ENCODE data around the gene BTNL2. TPM values are rescaled to one million over a fixed set of nuclear protein-coding genes. Genes with fewer than 3 reads are reported as not detected.

The BTNL2 gene
- polyA plus RNA-seq, 1 donor (not counting 4 experiments of a cell fraction or from before 2014, with no cell fraction given) = not detected

DNA sequence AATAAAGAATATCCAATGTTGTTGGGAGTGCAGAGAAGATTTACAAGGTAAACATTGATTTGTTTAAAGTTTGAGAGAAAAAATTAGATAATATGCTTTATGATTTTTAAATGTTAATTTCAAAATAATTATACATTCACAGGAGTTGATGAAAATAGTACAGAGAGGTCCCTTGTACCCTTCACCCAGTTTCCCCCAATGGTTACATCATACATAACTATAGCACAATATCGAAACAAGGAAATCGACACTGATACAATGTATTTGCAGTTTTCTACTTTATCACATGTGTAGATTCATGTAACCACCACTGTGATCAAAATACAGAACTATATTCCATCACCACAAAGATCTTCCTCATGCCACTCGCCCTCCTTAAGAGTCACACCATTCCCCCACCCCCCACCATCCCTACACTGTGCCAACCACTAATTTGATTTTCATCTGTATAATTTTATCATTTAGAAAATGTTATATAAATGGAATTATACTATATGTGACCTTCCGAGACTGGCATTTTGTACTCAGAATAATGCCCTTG, 21.0 kb upstream of the BTNL2 start:
- DNase-seq (ENCODE audit: low read depth, low spot score) (no peak), FAIRE-seq (no peak)
- Histone ChIP-seq H3K27ac (ENCODE audit: control insufficient read depth, insufficient read depth, low read length) (no peak overlapping the region), H4K20me1 (ENCODE audit: control insufficient read depth, extremely low read depth, insufficient read depth, low read length) (no peaks in the 10 kb centered on the region), H3K27me3 (ENCODE audit: control insufficient read depth, extremely low read depth, insufficient read depth, low read length) (no peaks in the 10 kb centered on the region), H3K79me2 (ENCODE audit: control insufficient read depth, insufficient read depth, low read length) (no peaks in the 10 kb centered on the region), H3K9ac (ENCODE audit: control insufficient read depth, extremely low read depth, insufficient read depth, low read length) (no peak overlapping the region), H3K4me1 (ENCODE audit: control insufficient read depth, extremely low read depth, insufficient read depth, low read length) (peaks cover 13% of the 10 kb centered on the region), H3K9me1 (ENCODE audit: control insufficient read depth, extremely low read depth, insufficient read depth, low read length) (no peaks in the 10 kb centered on the region), H2AFZ (ENCODE audit: control insufficient read depth, low read length) (no peak overlapping the region), H3K36me3 (ENCODE audit: control insufficient read depth in 2 of 2, extremely low read depth in 1 of 2, insufficient read depth in 2 of 2, low read length in 2 of 2) (no peaks in the 10 kb centered on the region), H3K4me3 (ENCODE audit: control insufficient read depth in 2 of 3, extremely low read depth in 1 of 3, insufficient read depth in 2 of 3, low read depth in 1 of 3, low read length in 3 of 3) (no peak overlapping the region), H3K4me2 (ENCODE audit: control insufficient read depth, extremely low read depth, insufficient read depth, low read depth, low read length) (no peak overlapping the region), H3K9me3 (ENCODE audit: control insufficient read depth, low read depth, low read length) (no peaks in the 10 kb centered on the region)
- dilution Hi-C loops (cut with MboI; ENCODE audit: extremely low pct_ligation_motif_present, low sequenced_read_pairs) = no loop called here
- no peak for TF ChIP-seq EZH2 (IDR thresholded peaks at IDR 0.05; ENCODE audit: low read length)
- no peak for TF ChIP-seq CTCF (optimal IDR thresholded peaks at IDR 0.05 in 1 of 3, IDR thresholded peaks at IDR 0.05 in 1 of 3, conservative IDR thresholded peaks at IDR 0.05 in 1 of 3; ENCODE audit: extremely low read depth in 1 of 3, insufficient read depth in 2 of 3, low read length in 3 of 3)

DNA sequence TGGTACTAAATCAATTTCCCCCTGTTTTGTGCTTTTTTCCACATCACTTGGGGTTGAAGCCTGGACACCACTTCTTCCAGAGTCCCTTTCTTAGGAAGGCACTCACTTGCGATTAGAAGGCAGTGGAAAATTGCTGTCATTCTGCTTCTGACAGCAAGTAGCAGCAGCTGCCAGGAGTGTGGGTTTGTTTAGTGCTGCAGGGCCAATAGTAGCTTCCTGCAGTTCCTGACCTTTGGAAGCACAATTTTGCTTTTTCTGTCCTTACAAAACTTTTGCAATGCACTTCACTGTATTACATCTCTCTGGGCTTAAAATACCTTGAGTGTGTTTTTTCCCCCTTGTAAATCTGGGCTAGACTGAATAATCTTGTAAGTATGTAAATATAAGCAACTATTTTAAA, 20.2 kb upstream of the BTNL2 start:
- TF ChIP-seq CTCF (optimal IDR thresholded peaks at IDR 0.05 in 1 of 3, IDR thresholded peaks at IDR 0.05 in 1 of 3, conservative IDR thresholded peaks at IDR 0.05 in 1 of 3; ENCODE audit: extremely low read depth in 1 of 3, insufficient read depth in 2 of 3, low read length in 3 of 3) = no peak
- no peak for DNase-seq (ENCODE audit: low read depth, low spot score)
- FAIRE-seq = no peak
- no peak overlapping the region for H2AFZ ChIP-seq (ENCODE audit: control insufficient read depth, low read length)
- no peaks in the 10 kb centered on the region for H3K36me3 ChIP-seq (ENCODE audit: control insufficient read depth in 2 of 2, extremely low read depth in 1 of 2, insufficient read depth in 2 of 2, low read length in 2 of 2)
- peaks cover 13% of the 10 kb centered on the region for H3K4me1 ChIP-seq (ENCODE audit: control insufficient read depth, extremely low read depth, insufficient read depth, low read length)
- dilution Hi-C loops (cut with MboI; ENCODE audit: extremely low pct_ligation_motif_present, low sequenced_read_pairs) = no loop called here
- H3K9ac ChIP-seq (ENCODE audit: control insufficient read depth, extremely low read depth, insufficient read depth, low read length) = no peak overlapping the region
- H3K79me2 ChIP-seq (ENCODE audit: control insufficient read depth, insufficient read depth, low read length) = no peaks in the 10 kb centered on the region
- H3K9me3 ChIP-seq (ENCODE audit: control insufficient read depth, low read depth, low read length) = no peaks in the 10 kb centered on the region
- no peaks in the 10 kb centered on the region for H3K9me1 ChIP-seq (ENCODE audit: control insufficient read depth, extremely low read depth, insufficient read depth, low read length)
- no peaks in the 10 kb centered on the region for H4K20me1 ChIP-seq (ENCODE audit: control insufficient read depth, extremely low read depth, insufficient read depth, low read length)
- H3K4me3 ChIP-seq (ENCODE audit: control insufficient read depth in 2 of 3, extremely low read depth in 1 of 3, insufficient read depth in 2 of 3, low read depth in 1 of 3, low read length in 3 of 3) = no peak overlapping the region
- H3K27ac ChIP-seq (ENCODE audit: control insufficient read depth, insufficient read depth, low read length) = no peak overlapping the region
- no peak overlapping the region for H3K4me2 ChIP-seq (ENCODE audit: control insufficient read depth, extremely low read depth, insufficient read depth, low read depth, low read length)
- H3K27me3 ChIP-seq (ENCODE audit: control insufficient read depth, extremely low read depth, insufficient read depth, low read length) = no peaks in the 10 kb centered on the region

Measured in keratinocyte (primary cell).